ENCODE measurements around the gene ZC3H18. TPM values are rescaled to one million over a fixed set of nuclear protein-coding genes. Genes with fewer than 3 reads are reported as not detected.

ZC3H18 gene
- total RNA-seq, 1 donor from 2014 or later, result 44.5 TPM

DNA sequence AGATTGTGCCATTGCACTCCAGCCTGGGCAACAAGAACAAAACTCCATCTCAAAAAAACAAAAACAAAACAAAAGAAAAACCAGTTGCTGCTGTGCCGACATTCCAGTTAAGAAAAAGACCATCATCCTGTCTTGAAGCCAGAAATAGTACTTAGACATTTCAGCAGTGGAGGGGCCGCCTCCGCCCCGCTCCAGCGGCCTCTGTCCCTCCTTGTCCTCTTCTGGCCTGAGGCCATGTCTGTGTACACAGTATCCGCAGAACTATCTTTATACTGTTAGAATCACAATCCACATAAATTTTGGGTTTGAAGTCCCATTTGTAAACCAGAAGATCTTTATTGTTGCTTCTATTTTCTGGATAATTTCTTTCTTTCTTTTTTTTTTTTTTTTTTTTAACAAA lies 24.9 kb downstream of the ZC3H18 start:
- H3K4me3 ChIP-seq, result no peak overlapping the region
- no peaks in the 10 kb centered on the region for H3K9me3 ChIP-seq
- intact Hi-C loops (cut with DNase I), result no loop called here
- peaks cover 25% of the 10 kb centered on the region for H3K36me3 ChIP-seq
- TF ChIP-seq, protein P1, sequence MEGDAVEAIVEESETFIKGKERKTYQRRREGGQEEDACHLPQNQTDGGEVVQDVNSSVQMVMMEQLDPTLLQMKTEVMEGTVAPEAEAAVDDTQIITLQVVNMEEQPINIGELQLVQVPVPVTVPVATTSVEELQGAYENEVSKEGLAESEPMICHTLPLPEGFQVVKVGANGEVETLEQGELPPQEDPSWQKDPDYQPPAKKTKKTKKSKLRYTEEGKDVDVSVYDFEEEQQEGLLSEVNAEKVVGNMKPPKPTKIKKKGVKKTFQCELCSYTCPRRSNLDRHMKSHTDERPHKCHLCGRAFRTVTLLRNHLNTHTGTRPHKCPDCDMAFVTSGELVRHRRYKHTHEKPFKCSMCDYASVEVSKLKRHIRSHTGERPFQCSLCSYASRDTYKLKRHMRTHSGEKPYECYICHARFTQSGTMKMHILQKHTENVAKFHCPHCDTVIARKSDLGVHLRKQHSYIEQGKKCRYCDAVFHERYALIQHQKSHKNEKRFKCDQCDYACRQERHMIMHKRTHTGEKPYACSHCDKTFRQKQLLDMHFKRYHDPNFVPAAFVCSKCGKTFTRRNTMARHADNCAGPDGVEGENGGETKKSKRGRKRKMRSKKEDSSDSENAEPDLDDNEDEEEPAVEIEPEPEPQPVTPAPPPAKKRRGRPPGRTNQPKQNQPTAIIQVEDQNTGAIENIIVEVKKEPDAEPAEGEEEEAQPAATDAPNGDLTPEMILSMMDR (IDR thresholded peaks at IDR 0.05), result no peak
- no peak overlapping the region for H3K27ac ChIP-seq
- DNase-seq, result no peak
- H3K27me3 ChIP-seq, result no peaks in the 10 kb centered on the region
- H3K4me1 ChIP-seq, result peaks cover 10% of the 10 kb centered on the region
- no peak for ATAC-seq

DNA sequence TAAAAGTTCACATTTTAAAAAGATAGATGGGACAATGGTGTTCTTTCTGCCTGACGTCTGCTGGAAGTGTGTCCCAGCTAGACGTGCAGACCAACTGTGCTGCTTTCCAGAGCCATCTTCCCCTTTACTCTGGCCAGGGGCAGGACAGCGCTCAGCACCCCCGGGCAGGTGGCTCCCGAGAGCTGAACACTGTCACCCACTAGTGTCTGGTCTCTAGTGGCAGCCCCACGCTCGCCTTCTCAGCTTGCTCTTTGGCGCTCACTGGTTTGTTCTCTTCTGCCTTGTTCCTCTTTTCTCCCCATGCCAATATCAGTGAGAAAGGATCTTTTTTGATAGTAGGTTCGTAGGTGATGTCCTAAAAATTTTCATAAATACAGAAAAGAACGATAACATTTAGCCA lies 25.7 kb downstream of the ZC3H18 start:
- Histone ChIP-seq H3K27ac (no peak overlapping the region), H3K4me1 (peaks cover 18% of the 10 kb centered on the region), H3K9me3 (no peaks in the 10 kb centered on the region), H3K4me3 (no peak overlapping the region), H3K36me3 (peaks cover 30% of the 10 kb centered on the region), H3K27me3 (no peaks in the 10 kb centered on the region)
- TF ChIP-seq, protein P1 (IDR thresholded peaks at IDR 0.05), result no peak
- intact Hi-C loops (cut with DNase I), result no loop called here
- ATAC-seq, result no peak
- DNase-seq, result no peak

DNA sequence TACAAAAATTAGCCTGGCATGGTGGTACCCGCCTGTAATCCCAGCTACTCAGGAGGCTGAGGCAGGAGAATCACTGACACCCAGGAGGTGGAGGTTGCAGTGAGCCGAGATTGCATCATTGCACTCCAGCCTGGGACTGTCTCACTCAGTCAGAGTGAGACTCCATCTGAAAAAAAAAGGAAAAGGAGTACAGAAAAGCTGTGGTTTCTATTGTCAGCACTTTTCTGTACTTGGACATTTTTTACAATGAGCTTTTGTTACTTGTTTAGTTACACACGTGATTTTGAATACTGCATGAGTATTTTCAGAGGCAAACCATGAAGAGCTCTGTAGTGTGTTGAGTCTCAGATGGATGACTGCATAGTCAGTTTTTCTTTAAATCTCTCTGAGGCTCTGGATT lies 26.3 kb downstream of the ZC3H18 start:
- ATAC-seq (no peak), DNase-seq (no peak)
- peaks cover 21% of the 10 kb centered on the region for H3K4me1 ChIP-seq
- intact Hi-C loops (cut with DNase I), result no loop called here
- H3K27me3 ChIP-seq, result no peaks in the 10 kb centered on the region
- peaks cover 33% of the 10 kb centered on the region for H3K36me3 ChIP-seq
- TF ChIP-seq, protein P1 (IDR thresholded peaks at IDR 0.05), result no peak
- no peak overlapping the region for H3K27ac ChIP-seq
- no peak overlapping the region for H3K4me3 ChIP-seq
- H3K9me3 ChIP-seq, result no peaks in the 10 kb centered on the region

DNA sequence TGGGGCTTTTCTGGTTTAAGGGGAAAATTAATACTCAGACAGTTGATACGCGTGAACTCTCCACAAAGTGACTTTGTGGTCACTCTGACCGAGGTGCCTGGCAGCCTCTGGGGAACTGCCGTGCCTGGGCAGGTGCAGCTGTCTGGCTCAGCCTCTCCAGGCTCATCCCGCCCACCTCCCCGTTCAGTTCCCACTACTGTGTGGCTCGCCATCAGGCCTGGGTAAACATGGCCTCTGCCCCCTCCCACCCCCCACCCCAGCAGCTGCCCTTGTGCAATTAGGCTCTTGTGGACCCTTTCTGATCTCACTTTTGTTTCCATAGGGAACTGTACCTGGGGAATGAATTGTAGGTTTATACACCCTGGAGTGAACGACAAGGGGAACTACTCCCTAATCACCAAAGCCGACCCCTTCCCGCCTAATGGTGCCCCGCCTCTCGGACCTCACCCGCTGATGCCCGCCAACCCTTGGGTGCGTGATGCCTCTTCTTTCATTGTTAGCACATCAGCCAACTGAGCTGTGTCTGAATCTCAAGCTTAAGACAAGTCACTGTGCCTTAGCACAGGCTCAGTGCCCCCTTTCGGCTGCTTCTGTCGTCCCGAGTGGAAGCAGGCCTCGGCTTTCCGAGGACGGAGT lies 27.8 kb downstream of the ZC3H18 start:
- peaks cover 21% of the 10 kb centered on the region for H3K4me1 ChIP-seq
- ATAC-seq (no peak), DNase-seq (no peak)
- H3K27me3 ChIP-seq, result no peaks in the 10 kb centered on the region
- peak overlapping the region; percentile 73 for H3K27ac ChIP-seq
- TF ChIP-seq, protein P1 (IDR thresholded peaks at IDR 0.05), result no peak
- H3K36me3 ChIP-seq, result peaks cover 38% of the 10 kb centered on the region
- H3K9me3 ChIP-seq, result no peaks in the 10 kb centered on the region
- H3K4me3 ChIP-seq, result no peak overlapping the region
- intact Hi-C loops (cut with DNase I), result no loop called here

DNA sequence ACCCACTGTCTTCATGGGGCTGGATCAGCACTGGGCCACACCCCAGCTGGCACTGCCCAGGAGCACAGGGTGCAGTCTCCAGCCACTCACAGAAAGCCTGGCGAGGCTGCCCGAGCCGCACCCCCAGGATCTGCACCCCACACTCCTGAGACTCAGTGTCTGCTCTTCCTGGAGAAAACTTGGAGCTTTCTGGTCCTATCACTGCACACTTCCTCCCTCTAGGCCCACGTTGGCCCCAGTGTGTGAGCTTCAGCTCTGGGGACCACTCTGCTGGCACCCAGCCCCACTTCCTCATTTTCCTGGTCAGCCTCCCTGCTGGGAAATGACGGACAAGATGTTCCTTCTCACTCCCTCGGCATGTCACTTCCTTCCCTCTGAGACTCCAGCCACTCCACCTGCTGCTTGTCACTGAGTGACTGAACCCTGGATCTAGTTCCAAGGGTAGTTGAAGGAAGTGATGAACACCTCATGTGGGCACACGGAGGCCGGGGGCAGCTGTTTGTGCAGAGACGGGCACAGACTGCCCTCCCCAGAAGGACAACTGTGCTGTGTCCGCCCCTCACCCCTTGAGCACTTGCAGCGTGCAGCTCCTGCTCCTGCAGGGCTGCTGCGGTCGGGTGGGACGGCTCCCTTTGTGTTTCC lies 29.0 kb downstream of the ZC3H18 start:
- ATAC-seq (peak; percentile 89), DNase-seq (peak; percentile 85)
- Histone ChIP-seq H3K9me3 (no peaks in the 10 kb centered on the region), H3K4me3 (no peak overlapping the region), H3K27ac (peak overlapping the region; percentile 73), H3K4me1 (peaks cover 21% of the 10 kb centered on the region), H3K27me3 (no peaks in the 10 kb centered on the region), H3K36me3 (peaks cover 38% of the 10 kb centered on the region)
- intact Hi-C loops (cut with DNase I), result no loop called here
- TF ChIP-seq, protein P1 (IDR thresholded peaks at IDR 0.05), result no peak

All from upper lobe of right lung (tissue), 1 donor.